ENCODE results near the gene DSTYK.

DNA sequence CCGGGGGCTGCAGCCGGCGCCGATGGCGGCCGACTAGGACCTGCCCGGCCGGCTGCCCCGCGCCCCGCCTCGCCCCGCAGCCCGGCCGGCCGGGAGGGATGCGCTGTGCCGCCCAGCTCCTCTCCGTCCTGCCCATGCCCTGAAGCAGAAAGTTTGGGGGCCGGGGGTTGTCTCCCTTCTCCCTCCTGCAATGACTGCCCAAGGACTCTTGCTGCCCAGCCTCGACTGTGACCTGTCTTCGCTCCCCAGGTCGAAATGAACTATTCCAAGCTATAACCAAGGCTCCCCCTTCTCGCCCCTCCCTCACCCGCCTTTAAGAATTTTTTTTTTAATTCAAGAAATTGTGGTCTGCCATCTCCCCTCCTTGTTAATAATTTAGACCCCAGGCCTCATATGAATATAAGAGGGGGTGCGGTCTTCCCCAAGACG, 16.6 kb upstream of the DSTYK start:
- TF ChIP-seq EZH2 (IDR thresholded peaks at IDR 0.05; ENCODE audit: insufficient read depth, low read length) = no peak
- TF ChIP-seq, protein P1, sequence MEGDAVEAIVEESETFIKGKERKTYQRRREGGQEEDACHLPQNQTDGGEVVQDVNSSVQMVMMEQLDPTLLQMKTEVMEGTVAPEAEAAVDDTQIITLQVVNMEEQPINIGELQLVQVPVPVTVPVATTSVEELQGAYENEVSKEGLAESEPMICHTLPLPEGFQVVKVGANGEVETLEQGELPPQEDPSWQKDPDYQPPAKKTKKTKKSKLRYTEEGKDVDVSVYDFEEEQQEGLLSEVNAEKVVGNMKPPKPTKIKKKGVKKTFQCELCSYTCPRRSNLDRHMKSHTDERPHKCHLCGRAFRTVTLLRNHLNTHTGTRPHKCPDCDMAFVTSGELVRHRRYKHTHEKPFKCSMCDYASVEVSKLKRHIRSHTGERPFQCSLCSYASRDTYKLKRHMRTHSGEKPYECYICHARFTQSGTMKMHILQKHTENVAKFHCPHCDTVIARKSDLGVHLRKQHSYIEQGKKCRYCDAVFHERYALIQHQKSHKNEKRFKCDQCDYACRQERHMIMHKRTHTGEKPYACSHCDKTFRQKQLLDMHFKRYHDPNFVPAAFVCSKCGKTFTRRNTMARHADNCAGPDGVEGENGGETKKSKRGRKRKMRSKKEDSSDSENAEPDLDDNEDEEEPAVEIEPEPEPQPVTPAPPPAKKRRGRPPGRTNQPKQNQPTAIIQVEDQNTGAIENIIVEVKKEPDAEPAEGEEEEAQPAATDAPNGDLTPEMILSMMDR (IDR thresholded peaks at IDR 0.05; ENCODE audit: insufficient read depth, low read depth, low read length) = no peak

All from astrocyte (in vitro differentiated cells and primary cell).